ENCODE results near the gene TMEM161A. TPM values are rescaled to one million over a fixed set of nuclear protein-coding genes. Genes with fewer than 3 reads are reported as not detected.

Gene TMEM161A
- total and polyA plus RNA-seq, 9 of the 15 experiments (the other 6 are each of a cell fraction or from before 2014, with no cell fraction given), result 0.63 to 92.3 (median 38.9) TPM

DNA sequence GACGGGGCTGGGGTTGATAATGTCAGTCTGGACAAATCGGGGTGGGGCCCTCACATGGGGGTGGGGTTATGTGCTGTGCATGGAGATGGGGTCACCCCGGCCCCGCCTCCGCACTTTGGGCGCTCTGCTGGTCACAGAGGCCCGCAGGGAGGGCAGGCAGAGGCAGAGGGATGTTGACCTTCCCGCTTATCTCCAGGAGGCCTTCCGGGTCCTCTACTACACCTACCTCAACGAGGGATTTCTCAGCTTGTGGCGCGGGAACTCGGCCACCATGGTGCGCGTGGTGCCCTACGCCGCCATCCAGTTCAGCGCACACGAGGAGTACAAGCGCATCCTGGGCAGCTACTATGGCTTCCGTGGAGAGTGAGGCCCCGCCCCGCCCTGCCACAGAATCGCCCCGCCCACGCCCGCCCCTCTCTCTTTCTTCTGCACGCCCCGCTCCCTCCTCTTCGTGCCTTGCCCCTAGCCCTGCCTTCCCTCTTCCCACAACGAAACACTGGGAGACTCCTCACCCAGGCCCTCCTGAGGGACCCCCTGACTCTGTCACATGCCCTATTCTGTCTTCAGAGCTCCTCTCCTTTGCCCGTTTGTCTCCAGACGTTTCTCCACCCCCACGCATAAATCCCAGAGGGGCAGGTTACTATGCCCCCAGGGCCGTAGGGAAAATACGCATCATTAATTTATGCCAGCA is 32.8 kb downstream of the TMEM161A start (continued):
- TF ChIP-seq, protein P1, sequence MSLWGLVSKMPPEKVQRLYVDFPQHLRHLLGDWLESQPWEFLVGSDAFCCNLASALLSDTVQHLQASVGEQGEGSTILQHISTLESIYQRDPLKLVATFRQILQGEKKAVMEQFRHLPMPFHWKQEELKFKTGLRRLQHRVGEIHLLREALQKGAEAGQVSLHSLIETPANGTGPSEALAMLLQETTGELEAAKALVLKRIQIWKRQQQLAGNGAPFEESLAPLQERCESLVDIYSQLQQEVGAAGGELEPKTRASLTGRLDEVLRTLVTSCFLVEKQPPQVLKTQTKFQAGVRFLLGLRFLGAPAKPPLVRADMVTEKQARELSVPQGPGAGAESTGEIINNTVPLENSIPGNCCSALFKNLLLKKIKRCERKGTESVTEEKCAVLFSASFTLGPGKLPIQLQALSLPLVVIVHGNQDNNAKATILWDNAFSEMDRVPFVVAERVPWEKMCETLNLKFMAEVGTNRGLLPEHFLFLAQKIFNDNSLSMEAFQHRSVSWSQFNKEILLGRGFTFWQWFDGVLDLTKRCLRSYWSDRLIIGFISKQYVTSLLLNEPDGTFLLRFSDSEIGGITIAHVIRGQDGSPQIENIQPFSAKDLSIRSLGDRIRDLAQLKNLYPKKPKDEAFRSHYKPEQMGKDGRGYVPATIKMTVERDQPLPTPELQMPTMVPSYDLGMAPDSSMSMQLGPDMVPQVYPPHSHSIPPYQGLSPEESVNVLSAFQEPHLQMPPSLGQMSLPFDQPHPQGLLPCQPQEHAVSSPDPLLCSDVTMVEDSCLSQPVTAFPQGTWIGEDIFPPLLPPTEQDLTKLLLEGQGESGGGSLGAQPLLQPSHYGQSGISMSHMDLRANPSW (CRISPR knock-in tag; IDR thresholded peaks at IDR 0.05), result no peak
- TF ChIP-seq POLR2B (IDR thresholded peaks at IDR 0.05; ENCODE audit: low read depth, partially characterized antibody) (peak; percentile 72), FOXA1 (IDR thresholded peaks at IDR 0.05; ENCODE audit: borderline replicate concordance) (no peak), ZNF239 (CRISPR knock-in tag; IDR thresholded peaks at IDR 0.05) (no peak), PHB (CRISPR knock-in tag; IDR thresholded peaks at IDR 0.05) (no peak), THRAP3 (IDR thresholded peaks at IDR 0.05; ENCODE audit: borderline replicate concordance) (no peak), KLF16 (IDR thresholded peaks at IDR 0.05) (no peak), ZNF717 (CRISPR knock-in tag; IDR thresholded peaks at IDR 0.05) (no peak), ZNF436 (CRISPR knock-in tag; IDR thresholded peaks at IDR 0.05) (no peak), ZC3H8 (IDR thresholded peaks at IDR 0.05) (no peak), ZNF668 (CRISPR knock-in tag; IDR thresholded peaks at IDR 0.05) (no peak), GTF2F1 (IDR thresholded peaks at IDR 0.05; ENCODE audit: low read depth, low read length) (no peak), HDAC8 (tag; IDR thresholded peaks at IDR 0.05) (no peak), ZNF354B (CRISPR knock-in tag; IDR thresholded peaks at IDR 0.05) (no peak), POLR2G (IDR thresholded peaks at IDR 0.05; ENCODE audit: low read depth, low read length) (peak; percentile 77)
- TF ChIP-seq, protein P2, sequence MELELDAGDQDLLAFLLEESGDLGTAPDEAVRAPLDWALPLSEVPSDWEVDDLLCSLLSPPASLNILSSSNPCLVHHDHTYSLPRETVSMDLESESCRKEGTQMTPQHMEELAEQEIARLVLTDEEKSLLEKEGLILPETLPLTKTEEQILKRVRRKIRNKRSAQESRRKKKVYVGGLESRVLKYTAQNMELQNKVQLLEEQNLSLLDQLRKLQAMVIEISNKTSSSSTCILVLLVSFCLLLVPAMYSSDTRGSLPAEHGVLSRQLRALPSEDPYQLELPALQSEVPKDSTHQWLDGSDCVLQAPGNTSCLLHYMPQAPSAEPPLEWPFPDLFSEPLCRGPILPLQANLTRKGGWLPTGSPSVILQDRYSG (tag; conservative IDR thresholded peaks at IDR 0.05; ENCODE audit: low read depth), result no peak
- TF ChIP-seq, protein P3, sequence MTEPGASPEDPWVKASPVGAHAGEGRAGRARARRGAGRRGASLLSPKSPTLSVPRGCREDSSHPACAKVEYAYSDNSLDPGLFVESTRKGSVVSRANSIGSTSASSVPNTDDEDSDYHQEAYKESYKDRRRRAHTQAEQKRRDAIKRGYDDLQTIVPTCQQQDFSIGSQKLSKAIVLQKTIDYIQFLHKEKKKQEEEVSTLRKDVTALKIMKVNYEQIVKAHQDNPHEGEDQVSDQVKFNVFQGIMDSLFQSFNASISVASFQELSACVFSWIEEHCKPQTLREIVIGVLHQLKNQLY (CRISPR knock-in tag; conservative IDR thresholded peaks at IDR 0.05), result no peak
- TF ChIP-seq, protein P4, sequence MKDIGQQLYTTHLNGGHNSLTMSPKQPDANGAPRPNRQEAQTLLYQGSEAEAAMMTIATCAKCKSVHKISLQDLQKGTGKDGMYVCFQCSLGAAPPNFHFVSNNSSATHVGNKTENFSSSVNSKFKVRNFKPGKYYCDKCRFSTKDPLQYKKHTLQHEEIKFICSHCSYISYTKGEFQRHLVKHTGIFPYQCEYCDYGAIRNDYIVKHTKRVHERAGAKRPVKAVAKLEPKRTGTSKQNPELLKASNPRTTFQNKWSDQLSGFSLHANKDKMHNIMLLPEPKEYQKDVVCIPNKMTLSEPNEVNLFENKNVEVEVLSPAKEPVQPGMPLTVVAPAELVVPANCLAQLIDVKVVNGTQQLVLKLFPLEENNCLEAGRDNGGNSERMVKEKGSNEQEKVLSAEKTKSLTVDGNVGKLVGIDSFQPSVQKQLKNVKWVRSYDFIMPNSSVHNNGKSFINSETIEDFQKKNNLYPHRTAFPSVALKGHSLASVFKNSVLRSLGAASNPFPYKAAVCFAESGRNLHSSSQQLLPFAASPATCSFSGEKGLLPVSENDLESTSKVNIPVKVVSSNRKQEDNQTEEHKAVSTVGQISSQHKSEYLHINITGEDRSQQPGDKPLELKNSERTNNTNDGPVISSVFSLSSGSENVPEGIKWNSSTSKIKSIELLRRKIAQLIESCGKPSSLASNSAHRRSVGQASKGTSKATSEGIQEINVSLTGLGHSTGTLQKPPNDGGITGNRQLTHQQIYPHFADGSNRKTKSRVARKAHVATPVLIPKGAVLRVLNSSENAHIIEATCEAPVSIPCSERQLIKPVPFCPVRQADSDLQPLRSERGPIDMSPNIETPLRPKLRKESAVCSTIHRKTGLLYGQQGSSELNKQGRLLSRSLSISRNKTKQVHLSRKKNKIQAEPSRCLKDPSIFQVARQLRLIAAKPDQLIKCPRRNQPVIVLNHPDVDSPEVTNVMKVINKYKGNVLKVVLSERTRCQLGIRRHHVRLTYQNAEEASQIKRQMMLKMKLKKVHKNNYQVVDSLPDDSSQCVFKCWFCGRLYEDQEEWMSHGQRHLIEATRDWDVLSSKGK (CRISPR knock-in tag; IDR thresholded peaks at IDR 0.05), result no peak
- TF ChIP-seq, protein P5, sequence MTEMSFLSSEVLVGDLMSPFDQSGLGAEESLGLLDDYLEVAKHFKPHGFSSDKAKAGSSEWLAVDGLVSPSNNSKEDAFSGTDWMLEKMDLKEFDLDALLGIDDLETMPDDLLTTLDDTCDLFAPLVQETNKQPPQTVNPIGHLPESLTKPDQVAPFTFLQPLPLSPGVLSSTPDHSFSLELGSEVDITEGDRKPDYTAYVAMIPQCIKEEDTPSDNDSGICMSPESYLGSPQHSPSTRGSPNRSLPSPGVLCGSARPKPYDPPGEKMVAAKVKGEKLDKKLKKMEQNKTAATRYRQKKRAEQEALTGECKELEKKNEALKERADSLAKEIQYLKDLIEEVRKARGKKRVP (CRISPR knock-in tag; IDR thresholded peaks at IDR 0.05), result no peak; the same call in 1 of the 2 replicates
